GM06990 (cell line): ENCODE measurements around the gene DIP2B.
"Not testable (repeated sequence)": the region's sequence is repeated elsewhere in the genome, so short reads cannot be mapped to it uniquely, and the experiment has no call there.

Experiments used
- DNase-seq: peaks from one replicate; pipeline ENCODE4 v3.0.0-alpha.2; 2011; ENCODE audit not compliant: insufficient read length; ENCODE audit errors: extremely low read depth
- H3K27me3 ChIP-seq: replicated peaks from 2 replicates; pipeline ENCODE4 v1.6.0; 2011; ENCODE audit warnings: low read length; ENCODE audit not compliant: control insufficient read depth, insufficient read depth
- H3K36me3 ChIP-seq: 2 replicates; pipeline ENCODE4 v1.5.1; 2011; ENCODE audit warnings: low read length; ENCODE audit not compliant: control insufficient read depth, insufficient read depth
- H3K4me3 ChIP-seq: replicated peaks from 2 replicates; pipeline ENCODE4 v1.5.1; 2011; ENCODE audit warnings: low read depth, mild to moderate bottlenecking, control low read depth, low read length
- TF ChIP-seq, protein P1 (sequence below): IDR thresholded peaks from 2 replicates; pipeline ENCODE4 v1.5.1; 2011; ENCODE audit warnings: low read length, control low read depth, mild to moderate bottlenecking, inconsistent platforms; ENCODE audit not compliant: insufficient read depth, poor library complexity, severe bottlenecking

Gene DIP2B

DNA sequence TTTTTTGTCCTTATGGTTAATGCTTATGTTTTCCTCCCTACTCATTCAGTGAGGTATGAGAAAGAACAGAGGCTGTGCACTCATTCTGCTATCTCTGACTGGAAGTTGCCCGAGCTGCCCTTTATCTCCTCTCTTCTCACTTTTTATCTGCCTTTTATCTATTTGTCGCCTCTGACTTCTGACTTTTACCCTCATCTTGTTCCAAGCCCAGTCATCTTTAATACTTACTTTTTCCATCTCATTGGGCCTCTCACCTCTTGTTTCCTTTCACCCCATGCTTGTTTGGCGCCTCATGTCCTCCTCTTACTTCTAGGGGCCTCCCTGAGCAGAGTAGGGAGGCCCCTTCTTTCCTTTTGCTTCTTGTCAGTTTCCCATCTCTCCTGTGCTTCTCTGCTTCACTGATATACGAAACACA, 50.7 kb downstream of the DIP2B start:
- no peaks in the 10 kb centered on the region for H3K36me3 ChIP-seq

DNA sequence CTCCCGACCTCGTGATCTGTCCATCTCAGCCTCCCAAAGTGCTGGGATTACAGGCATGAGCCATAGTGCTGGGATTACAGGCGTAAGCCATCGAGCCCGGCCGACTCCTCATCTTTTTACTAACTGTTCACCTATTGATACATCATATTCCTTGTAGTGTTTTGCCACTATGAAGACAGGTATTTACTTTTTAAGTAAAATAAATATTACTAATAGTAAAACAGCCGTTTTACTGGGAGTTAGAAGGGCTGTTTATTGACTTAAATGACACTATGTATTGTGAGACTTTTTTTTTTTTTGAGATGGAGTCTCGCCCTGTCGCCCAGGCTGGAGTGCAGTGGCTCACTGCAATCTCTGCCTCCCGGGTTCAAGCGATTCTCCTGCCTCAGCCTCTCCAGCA, 51.5 kb downstream of the DIP2B start:
- Histone ChIP-seq H3K27me3 (no peaks in the 10 kb centered on the region), H3K36me3 (no peaks in the 10 kb centered on the region), H3K4me3 (no peak overlapping the region)
- no peak for DNase-seq
- TF ChIP-seq, protein P1, sequence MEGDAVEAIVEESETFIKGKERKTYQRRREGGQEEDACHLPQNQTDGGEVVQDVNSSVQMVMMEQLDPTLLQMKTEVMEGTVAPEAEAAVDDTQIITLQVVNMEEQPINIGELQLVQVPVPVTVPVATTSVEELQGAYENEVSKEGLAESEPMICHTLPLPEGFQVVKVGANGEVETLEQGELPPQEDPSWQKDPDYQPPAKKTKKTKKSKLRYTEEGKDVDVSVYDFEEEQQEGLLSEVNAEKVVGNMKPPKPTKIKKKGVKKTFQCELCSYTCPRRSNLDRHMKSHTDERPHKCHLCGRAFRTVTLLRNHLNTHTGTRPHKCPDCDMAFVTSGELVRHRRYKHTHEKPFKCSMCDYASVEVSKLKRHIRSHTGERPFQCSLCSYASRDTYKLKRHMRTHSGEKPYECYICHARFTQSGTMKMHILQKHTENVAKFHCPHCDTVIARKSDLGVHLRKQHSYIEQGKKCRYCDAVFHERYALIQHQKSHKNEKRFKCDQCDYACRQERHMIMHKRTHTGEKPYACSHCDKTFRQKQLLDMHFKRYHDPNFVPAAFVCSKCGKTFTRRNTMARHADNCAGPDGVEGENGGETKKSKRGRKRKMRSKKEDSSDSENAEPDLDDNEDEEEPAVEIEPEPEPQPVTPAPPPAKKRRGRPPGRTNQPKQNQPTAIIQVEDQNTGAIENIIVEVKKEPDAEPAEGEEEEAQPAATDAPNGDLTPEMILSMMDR: no peak

More for the DNA sequence above, 50.7 kb downstream of the DIP2B start:
- no peak for DNase-seq
- Histone ChIP-seq H3K27me3 (no peaks in the 10 kb centered on the region), H3K4me3 (no peak overlapping the region)
- TF ChIP-seq, protein P1: no peak

DNA sequence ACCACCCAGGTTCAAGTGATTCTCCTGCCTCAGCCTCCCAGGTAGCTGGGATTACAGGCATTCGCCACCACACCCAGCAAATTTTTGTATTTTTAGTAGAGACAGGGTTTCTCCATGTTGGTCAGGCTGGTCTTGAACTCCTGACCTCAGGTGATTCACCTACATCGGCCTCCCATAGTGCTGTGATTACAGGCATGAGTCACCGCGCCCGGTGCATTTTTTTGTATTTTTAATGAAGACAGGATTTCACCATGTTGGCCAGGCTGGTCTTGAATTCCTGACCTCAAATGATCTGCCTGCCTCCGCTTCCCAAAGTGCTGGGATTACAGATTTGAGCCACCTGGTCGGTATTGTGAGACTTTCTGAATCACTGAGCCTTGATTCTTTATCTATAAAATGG, 52.0 kb downstream of the DIP2B start:
- H3K27me3 ChIP-seq, H3K36me3 ChIP-seq, H3K4me3 ChIP-seq, DNase-seq: not testable (repeated sequence)

DNA sequence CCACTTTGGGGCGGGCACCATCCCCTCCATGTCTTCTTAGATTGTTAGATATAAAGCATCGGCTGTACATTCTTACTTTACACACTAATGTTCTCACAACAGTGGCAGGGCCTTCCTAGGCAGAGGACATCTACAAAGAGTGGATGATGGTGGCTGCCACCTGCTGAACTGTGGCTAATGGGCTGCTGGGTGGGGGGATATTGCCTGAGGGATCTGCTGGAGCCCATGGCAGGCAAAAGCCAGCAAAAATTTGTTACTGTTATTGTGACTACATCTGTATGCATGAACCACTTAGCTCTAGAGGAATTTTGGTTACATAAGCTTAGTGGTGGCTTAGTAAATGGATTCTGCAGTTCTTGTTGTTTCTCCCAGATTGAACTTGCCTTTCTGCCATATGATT, 52.6 kb downstream of the DIP2B start:
- DNase-seq: no peak
- Histone ChIP-seq H3K27me3 (no peaks in the 10 kb centered on the region), H3K4me3 (no peak overlapping the region), H3K36me3 (no peaks in the 10 kb centered on the region)
- TF ChIP-seq, protein P1: no peak

DNA sequence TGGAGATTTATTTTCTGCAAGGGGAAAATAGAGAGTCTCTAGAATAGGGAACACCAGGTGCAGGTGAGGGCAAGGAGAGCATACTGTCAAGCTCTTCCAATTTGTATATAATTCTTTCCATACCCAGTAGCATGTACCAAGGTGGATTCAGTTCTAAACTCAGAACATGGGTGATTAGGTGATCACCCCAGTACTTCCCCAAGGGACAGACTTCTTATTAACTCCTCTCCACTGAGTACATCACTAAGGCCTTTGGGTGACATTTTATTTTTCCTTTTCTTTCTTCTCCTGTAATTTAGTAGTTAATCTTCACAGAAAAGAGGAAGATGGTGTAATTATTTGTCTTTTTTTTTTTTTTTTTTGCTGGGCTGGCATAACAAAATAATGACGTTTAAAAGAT, 54.2 kb downstream of the DIP2B start:
- TF ChIP-seq, protein P1: no peak
- DNase-seq: no peak
- no peaks in the 10 kb centered on the region for H3K36me3 ChIP-seq
- no peaks in the 10 kb centered on the region for H3K27me3 ChIP-seq
- H3K4me3 ChIP-seq: no peak overlapping the region

DNA sequence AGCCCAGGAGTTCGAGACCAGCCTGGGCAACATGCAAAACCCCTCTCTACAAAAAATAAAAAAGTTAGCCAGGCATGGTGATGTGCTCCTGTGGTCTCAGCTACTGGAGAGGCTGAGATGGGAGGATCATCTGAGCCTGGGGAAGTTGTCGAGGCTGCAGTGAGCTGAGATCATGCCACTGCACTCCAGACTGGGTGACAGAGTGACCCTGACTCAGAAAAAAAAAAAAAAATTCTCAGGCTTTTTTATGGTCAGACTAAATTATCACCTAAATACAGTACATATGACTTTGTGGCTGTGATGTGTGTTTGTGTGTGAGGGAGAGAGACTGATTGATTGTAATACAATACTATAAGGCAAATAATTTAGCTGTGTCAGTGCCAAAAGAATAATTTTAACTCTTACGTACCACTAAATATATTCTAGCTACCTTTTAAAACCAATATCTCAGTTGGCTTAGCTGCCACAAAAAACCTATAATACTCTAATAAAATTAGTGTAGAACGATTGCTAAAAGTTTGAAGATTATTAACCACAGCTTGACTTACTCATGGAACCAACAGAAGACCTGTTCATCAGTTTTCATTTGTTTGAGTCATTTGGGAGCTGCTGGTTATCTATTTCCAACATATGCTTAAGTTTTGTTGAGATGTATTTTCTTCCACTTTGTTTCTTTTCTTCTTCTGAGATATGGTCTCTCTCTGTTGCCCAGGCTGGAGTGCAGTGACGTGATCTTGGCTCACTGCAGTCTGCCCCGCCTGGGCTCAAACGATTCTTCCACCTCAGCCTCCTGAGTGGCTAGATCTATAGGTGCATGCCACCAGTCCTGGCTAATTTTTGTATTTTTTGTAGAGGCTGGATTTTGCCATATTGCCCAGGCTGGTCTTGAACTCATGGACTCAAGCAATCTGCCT, 58.0 kb downstream of the DIP2B start:
- Histone ChIP-seq H3K4me3 (no peak overlapping the region), H3K27me3 (no peaks in the 10 kb centered on the region), H3K36me3 (no peaks in the 10 kb centered on the region)
- TF ChIP-seq, protein P1: no peak
- no peak for DNase-seq
